ENCODE measurements around the gene NF2.
A peak's percentile ranks its signal among the peaks of the same experiment; 100 is the strongest.

NF2 gene

DNA sequence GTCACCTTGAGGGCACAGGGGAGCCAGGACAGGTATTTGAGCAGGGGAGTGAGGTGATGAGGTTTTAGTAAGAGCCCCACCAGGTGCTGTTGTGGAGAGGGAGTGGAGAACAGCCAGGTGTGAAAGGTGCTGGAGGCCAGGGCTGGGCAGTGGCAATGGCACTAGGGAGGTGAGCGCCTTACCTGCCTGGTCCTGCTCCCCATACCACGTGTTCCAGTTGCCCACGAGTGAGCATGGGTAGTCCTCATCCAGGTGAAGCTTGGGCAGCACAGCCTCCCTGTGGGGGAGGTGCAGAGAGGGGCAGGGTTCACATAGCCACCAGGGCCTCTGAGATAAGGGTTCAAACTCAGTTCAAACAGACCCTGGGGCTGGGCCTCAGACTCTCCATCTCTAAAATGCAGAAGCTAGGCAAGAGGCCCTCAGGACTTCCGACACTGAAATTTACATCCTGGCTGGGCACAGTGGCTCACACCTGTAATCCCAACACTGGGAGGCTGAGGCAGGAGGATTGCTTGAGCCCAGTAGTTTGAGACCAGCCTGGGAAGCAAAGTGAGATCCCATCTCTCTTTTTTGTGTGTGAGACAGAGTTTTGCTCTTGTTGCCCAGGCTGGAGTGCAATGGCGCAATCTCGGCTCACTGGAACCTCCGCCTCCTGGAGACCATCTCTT, 34.3 kb upstream of the NF2 start:
- H3K4me3 ChIP-seq (ENCODE audit: low read depth, low read length), result no peak overlapping the region
- no peak for TF ChIP-seq CTCF (IDR thresholded peaks at IDR 0.05; ENCODE audit: low read depth, low read length)

GRCh38 chr22:29570456-29570855, 33.0 kb upstream of the NF2 start:
- H3K4me3 ChIP-seq (ENCODE audit: low read depth, low read length), result no peak overlapping the region
- TF ChIP-seq CTCF (IDR thresholded peaks at IDR 0.05; ENCODE audit: low read depth, low read length), result no peak

DNA sequence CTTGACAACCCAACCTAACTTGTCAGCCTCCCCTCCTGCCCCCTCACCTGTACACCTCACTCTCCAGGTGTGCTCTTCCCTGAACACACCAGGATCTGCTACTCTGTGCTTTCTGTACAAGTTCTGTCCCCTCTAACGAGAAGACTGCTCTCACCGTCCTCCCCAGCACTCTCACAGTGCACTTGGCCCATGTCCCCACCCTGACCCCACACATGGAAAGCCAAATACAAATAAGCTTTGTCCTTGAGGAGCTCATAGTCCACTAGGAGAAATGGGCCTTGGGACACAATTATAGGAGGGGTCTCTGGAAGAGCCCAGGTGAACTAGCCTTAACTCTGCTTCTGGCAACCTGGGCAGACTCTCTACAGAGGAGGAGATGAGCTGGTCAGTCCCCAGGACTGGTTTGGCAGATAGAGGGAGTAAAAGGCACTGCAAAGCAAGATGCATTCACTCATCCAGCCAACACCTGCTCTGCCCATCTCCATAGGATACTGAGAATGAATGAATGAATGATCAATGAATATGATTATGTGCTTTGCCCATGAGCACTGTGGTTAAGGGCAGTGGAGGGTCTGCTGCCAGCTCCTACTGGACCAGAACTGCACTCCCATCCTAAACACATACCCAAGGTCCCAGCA, 32.4 kb upstream of the NF2 start:
- H3K4me3 ChIP-seq (ENCODE audit: low read depth, low read length), result no peak overlapping the region
- no peak for TF ChIP-seq CTCF (IDR thresholded peaks at IDR 0.05; ENCODE audit: low read depth, low read length)

- TF ChIP-seq CTCF (IDR thresholded peaks at IDR 0.05; ENCODE audit: low read depth, low read length), result no peak
- H3K4me3 ChIP-seq (ENCODE audit: low read depth, low read length), result no peak overlapping the region
These were observed 28.5 kb upstream of the NF2 start for GRCh38 chr22:29574762-29575450.

- TF ChIP-seq CTCF (IDR thresholded peaks at IDR 0.05; ENCODE audit: low read depth, low read length), result no peak
- no peak overlapping the region for H3K4me3 ChIP-seq (ENCODE audit: low read depth, low read length)
These were observed 24.8 kb upstream of the NF2 start for GRCh38 chr22:29578462-29579200.

DNA sequence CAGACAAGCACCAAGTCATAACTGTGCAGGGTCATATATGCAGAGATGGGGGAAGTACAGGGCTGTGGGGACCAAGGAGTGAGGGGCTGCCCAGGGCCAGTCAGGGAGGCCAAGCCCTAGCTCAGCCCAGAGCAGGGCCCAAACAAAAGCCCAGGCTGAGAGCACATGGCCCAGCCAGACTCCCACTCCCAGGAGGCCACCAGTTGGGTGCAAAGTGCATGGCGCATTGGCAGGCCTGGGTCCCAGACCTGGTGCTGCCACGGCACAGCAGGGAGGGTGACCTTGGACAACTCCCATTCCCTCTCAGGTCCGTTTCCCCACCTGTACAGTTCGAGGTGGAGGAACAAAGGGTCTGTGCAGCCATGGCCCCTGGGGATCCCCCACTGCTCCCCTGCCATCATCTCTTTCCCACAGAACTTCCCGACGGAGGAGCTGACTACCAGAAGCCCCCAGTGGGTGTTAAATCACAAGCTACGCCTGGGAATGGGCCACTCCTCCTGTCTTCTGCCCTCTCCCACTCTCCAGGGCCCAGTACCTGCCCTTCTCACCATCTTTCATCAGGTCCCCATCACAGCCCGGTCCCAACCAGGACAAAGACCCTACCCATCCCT, 23.1 kb upstream of the NF2 start:
- no peak for TF ChIP-seq CTCF (IDR thresholded peaks at IDR 0.05; ENCODE audit: low read depth, low read length)
- H3K4me3 ChIP-seq (ENCODE audit: low read depth, low read length), result peak overlapping the region; percentile 71

All from WI38 (cell line).